Measurements from ENCODE around the gene PROC.

PROC gene

GRCh38 chr2:127415593-127416505, 2.4 kb upstream of the PROC start:
- DNase-seq = peak; percentile 72

GRCh38 chr2:127416506-127417001, 1.7 kb upstream of the PROC start:
- DNase-seq = no peak

GRCh38 chr2:127417406-127417805, 821 bp upstream of the PROC start:
- no peak for DNase-seq

DNA sequence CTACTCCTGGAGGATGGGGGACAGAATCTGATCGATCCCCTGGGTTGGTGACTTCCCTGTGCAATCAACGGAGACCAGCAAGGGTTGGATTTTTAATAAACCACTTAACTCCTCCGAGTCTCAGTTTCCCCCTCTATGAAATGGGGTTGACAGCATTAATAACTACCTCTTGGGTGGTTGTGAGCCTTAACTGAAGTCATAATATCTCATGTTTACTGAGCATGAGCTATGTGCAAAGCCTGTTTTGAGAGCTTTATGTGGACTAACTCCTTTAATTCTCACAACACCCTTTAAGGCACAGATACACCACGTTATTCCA, 844 bp downstream of the PROC start:
- DNase-seq = no peak

- no peak for DNase-seq
Observed at GRCh38 chr2:127419448-127420038, 1.3 kb downstream of the PROC start.

- no peak for DNase-seq
Observed at GRCh38 chr2:127420039-127420864, 2.0 kb downstream of the PROC start.

DNA sequence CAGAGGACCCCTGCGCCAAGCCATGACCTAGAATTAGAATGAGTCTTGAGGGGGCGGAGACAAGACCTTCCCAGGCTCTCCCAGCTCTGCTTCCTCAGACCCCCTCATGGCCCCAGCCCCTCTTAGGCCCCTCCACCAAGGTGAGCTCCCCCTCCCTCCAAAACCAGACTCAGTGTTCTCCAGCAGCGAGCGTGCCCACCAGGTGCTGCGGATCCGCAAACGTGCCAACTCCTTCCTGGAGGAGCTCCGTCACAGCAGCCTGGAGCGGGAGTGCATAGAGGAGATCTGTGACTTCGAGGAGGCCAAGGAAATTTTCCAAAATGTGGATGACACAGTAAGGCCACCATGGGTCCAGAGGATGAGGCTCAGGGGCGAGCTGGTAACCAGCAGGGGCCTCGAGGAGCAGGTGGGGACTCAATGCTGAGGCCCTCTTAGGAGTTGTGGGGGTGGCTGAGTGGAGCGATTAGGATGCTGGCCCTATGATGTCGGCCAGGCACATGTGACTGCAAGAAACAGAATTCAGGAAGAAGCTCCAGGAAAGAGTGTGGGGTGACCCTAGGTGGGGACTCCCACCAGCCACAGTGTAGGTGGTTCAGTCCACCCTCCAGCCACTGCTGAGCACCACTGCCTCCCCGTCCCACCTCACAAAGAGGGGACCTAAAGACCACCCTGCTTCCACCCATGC, 3.0 kb downstream of the PROC start:
- no peak for DNase-seq

- no peak for DNase-seq
Observed at GRCh38 chr2:127421871-127422558, 3.8 kb downstream of the PROC start.

DNA sequence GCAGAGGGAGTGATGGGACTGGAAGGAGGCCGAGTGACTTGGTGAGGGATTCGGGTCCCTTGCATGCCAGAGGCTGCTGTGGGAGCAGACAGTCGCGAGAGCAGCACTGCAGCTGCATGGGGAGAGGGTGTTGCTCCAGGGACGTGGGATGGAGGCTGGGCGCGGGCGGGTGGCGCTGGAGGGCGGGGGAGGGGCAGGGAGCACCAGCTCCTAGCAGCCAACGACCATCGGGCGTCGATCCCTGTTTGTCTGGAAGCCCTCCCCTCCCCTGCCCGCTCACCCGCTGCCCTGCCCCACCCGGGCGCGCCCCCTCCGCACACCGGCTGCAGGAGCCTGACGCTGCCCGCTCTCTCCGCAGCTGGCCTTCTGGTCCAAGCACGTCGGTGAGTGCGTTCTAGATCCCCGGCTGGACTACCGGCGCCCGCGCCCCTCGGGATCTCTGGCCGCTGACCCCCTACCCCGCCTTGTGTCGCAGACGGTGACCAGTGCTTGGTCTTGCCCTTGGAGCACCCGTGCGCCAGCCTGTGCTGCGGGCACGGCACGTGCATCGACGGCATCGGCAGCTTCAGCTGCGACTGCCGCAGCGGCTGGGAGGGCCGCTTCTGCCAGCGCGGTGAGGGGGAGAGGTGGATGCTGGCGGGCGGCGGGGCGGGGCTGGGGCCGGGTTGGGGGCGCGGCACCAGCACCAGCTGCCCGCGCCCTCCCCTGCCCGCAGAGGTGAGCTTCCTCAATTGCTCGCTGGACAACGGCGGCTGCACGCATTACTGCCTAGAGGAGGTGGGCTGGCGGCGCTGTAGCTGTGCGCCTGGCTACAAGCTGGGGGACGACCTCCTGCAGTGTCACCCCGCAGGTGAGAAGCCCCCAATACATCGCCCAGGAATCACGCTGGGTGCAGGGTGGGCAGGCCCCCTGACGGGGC, 4.6 kb downstream of the PROC start:
- peak; percentile 48 for DNase-seq

DNA sequence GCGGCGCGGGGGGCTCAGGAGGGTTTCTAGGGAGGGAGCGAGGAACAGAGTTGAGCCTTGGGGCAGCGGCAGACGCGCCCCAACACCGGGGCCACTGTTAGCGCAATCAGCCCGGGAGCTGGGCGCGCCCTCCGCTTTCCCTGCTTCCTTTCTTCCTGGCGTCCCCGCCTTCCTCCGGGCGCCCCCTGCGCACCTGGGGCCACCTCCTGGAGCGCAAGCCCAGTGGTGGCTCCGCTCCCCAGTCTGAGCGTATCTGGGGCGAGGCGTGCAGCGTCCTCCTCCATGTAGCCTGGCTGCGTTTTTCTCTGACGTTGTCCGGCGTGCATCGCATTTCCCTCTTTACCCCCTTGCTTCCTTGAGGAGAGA, 5.2 kb downstream of the PROC start:
- peak; percentile 59 for DNase-seq

DNA sequence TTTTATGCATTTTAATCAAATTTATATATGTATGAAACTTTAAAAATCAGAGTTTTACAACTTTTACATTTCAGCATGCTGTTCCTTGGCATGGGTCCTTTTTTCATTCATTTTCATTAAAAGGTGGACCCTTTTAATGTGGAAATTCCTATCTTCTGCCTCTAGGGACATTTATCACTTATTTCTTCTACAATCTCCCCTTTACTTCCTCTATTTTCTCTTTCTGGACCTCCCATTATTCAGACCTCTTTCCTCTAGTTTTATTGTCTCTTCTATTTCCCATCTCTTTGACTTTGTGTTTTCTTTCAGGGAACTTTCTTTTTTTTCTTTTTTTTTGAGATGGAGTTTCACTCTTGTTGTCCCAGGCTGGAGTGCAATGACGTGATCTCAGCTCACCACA, 5.7 kb downstream of the PROC start:
- DNase-seq = no peak

DNA sequence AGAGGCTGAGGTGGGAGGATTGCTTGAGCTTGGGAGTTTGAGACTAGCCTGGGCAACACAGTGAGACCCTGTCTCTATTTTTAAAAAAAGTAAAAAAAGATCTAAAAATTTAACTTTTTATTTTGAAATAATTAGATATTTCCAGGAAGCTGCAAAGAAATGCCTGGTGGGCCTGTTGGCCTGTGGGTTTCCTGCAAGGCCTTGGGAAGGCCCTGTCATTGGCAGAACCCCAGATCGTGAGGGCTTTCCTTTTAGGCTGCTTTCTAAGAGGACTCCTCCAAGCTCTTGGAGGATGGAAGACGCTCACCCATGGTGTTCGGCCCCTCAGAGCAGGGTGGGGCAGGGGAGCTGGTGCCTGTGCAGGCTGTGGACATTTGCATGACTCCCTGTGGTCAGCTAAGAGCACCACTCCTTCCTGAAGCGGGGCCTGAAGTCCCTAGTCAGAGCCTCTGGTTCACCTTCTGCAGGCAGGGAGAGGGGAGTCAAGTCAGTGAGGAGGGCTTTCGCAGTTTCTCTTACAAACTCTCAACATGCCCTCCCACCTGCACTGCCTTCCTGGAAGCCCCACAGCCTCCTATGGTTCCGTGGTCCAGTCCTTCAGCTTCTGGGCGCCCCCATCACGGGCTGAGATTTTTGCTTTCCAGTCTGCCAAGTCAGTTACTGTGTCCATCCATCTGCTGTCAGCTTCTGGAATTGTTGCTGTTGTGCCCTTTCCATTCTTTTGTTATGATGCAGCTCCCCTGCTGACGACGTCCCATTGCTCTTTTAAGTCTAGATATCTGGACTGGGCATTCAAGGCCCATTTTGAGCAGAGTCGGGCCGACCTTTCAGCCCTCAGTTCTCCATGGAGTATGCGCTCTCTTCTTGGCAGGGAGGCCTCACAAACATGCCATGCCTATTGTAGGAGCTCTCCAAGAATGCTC, 6.6 kb downstream of the PROC start:
- DNase-seq = no peak

DNA sequence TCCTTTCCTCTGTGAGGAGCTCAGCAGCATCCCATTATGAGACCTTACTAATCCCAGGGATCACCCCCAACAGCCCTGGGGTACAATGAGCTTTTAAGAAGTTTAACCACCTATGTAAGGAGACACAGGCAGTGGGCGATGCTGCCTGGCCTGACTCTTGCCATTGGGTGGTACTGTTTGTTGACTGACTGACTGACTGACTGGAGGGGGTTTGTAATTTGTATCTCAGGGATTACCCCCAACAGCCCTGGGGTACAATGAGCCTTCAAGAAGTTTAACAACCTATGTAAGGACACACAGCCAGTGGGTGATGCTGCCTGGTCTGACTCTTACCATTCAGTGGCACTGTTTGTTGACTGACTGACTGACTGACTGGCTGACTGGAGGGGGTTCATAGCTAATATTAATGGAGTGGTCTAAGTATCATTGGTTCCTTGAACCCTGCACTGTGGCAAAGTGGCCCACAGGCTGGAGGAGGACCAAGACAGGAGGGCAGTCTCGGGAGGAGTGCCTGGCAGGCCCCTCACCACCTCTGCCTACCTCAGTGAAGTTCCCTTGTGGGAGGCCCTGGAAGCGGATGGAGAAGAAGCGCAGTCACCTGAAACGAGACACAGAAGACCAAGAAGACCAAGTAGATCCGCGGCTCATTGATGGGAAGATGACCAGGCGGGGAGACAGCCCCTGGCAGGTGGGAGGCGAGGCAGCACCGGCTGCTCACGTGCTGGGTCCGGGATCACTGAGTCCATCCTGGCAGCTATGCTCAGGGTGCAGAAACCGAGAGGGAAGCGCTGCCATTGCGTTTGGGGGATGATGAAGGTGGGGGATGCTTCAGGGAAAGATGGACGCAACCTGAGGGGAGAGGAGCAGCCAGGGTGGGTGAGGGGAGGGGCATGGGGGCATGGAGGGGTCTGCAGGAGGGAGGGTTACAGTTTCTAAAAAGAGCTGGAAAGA, 7.6 kb downstream of the PROC start:
- DNase-seq = no peak

DNA sequence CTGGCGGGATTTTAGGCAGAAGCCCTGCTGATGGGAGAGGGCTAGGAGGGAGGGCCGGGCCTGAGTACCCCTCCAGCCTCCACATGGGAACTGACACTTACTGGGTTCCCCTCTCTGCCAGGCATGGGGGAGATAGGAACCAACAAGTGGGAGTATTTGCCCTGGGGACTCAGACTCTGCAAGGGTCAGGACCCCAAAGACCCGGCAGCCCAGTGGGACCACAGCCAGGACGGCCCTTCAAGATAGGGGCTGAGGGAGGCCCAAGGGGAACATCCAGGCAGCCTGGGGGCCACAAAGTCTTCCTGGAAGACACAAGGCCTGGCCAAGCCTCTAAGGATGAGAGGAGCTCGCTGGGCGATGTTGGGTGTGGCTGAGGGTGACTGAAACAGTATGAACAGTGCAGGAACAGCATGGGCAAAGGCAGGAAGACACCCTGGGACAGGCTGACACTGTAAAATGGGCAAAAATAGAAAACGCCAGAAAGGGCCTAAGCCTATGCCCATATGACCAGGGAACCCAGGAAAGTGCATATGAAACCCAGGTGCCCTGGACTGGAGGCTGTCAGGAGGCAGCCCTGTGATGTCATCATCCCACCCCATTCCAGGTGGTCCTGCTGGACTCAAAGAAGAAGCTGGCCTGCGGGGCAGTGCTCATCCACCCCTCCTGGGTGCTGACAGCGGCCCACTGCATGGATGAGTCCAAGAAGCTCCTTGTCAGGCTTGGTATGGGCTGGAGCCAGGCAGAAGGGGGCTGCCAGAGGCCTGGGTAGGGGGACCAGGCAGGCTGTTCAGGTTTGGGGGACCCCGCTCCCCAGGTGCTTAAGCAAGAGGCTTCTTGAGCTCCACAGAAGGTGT, 8.5 kb downstream of the PROC start:
- DNase-seq = no peak

DNA sequence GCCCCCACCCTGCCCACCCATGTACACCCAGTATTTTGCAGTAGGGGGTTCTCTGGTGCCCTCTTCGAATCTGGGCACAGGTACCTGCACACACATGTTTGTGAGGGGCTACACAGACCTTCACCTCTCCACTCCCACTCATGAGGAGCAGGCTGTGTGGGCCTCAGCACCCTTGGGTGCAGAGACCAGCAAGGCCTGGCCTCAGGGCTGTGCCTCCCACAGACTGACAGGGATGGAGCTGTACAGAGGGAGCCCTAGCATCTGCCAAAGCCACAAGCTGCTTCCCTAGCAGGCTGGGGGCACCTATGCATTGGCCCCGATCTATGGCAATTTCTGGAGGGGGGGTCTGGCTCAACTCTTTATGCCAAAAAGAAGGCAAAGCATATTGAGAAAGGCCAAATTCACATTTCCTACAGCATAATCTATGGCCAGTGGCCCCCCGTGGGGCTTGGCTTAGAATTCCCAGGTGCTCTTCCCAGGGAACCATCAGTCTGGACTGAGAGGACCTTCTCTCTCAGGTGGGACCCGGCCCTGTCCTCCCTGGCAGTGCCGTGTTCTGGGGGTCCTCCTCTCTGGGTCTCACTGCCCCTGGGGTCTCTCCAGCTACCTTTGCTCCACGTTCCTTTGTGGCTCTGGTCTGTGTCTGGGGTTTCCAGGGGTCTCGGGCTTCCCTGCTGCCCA, 9.3 kb downstream of the PROC start:
- DNase-seq = no peak

DNA sequence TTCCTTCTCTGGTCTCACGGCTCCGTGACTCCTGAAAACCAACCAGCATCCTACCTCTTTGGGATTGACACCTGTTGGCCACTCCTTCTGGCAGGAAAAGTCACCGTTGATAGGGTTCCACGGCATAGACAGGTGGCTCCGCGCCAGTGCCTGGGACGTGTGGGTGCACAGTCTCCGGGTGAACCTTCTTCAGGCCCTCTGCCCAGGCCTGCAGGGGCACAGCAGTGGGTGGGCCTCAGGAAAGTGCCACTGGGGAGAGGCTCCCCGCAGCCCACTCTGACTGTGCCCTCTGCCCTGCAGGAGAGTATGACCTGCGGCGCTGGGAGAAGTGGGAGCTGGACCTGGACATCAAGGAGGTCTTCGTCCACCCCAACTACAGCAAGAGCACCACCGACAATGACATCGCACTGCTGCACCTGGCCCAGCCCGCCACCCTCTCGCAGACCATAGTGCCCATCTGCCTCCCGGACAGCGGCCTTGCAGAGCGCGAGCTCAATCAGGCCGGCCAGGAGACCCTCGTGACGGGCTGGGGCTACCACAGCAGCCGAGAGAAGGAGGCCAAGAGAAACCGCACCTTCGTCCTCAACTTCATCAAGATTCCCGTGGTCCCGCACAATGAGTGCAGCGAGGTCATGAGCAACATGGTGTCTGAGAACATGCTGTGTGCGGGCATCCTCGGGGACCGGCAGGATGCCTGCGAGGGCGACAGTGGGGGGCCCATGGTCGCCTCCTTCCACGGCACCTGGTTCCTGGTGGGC, 10.0 kb downstream of the PROC start:
- DNase-seq = no peak

- DNase-seq = no peak
Observed at GRCh38 chr2:127428815-127429109, 10.5 kb downstream of the PROC start.

Measured in NCI-H774 (cell line).